H9 (cell line): Measurements from ENCODE around the gene SIN3A. TPM values are rescaled to one million over a fixed set of nuclear protein-coding genes. Genes with fewer than 3 reads are reported as not detected.

ENCODE experiments used
- DNase-seq: peaks from one replicate; pipeline ENCODE4 v3.0.0-alpha.2; 2017
- H2AFZ ChIP-seq: one replicate; pipeline ENCODE4 v1.6.1; 2013; ENCODE audit warnings: mild to moderate bottlenecking, low read length, control low read depth, moderate library complexity
- H2AK5ac ChIP-seq: 2 replicates; pipeline ENCODE4 v1.6.1; 2013; ENCODE audit warnings: low read length, control low read depth, mixed read lengths; ENCODE audit not compliant: insufficient read length
- H2BK120ac ChIP-seq: one replicate; pipeline ENCODE4 v1.6.1; 2013; ENCODE audit warnings: low read depth, mild to moderate bottlenecking, low read length, control low read depth, inconsistent platforms; ENCODE audit not compliant: poor library complexity, severe bottlenecking
- H2BK12ac ChIP-seq: 2 replicates; pipeline ENCODE4 v1.6.1; 2013; ENCODE audit warnings: low read length, control low read depth, mixed read lengths, low read depth; ENCODE audit not compliant: insufficient read length
- H2BK15ac ChIP-seq: 2 replicates; pipeline ENCODE4 v1.6.1; 2013; ENCODE audit warnings: low read depth, low read length, control low read depth
- H2BK20ac ChIP-seq: one replicate; pipeline ENCODE4 v1.6.1; 2013; ENCODE audit warnings: low read depth, mild to moderate bottlenecking, low read length, control low read depth, inconsistent platforms; ENCODE audit not compliant: poor library complexity, severe bottlenecking
- H2BK5ac ChIP-seq: 2 replicates; pipeline ENCODE4 v1.6.1; 2013; ENCODE audit warnings: low read length, control low read depth, mixed read lengths; ENCODE audit not compliant: insufficient read length
- H3K14ac ChIP-seq: 2 replicates; pipeline ENCODE4 v1.6.1; 2013; ENCODE audit warnings: low read length, control low read depth; ENCODE audit not compliant: insufficient read depth
- H3K18ac ChIP-seq: 2 replicates; pipeline ENCODE4 v1.6.1; 2013; ENCODE audit warnings: low read depth, mild to moderate bottlenecking, mixed read lengths, low read length, control low read depth; ENCODE audit not compliant: insufficient read length
- H3K23ac ChIP-seq: 2 replicates; pipeline ENCODE4 v1.6.1; 2013; ENCODE audit warnings: low read length, control low read depth, mixed read lengths, low read depth; ENCODE audit not compliant: insufficient read length
- H3K23me2 ChIP-seq: 2 replicates; pipeline ENCODE4 v1.6.1; 2013; ENCODE audit warnings: low read depth, mild to moderate bottlenecking, mixed read lengths, low read length, control low read depth; ENCODE audit not compliant: insufficient read length, poor library complexity, severe bottlenecking
- H3K27ac ChIP-seq: 2 replicates; pipeline ENCODE4 v1.5.1; 2013; ENCODE audit warnings: low read length, control low read depth, mixed read lengths, low read depth; ENCODE audit not compliant: insufficient read length
- H3K27me3 ChIP-seq: 2 replicates; pipeline ENCODE4 v1.6.1; 2013; ENCODE audit warnings: low read length, control low read depth, inconsistent platforms; ENCODE audit not compliant: insufficient read depth
- H3K4ac ChIP-seq: 2 replicates; pipeline ENCODE4 v1.6.1; 2013; ENCODE audit warnings: low read depth, mild to moderate bottlenecking, control low read depth, inconsistent platforms, low read length, moderate library complexity
- H3K4me1 ChIP-seq: 2 replicates; pipeline ENCODE4 v1.6.1; 2013; ENCODE audit warnings: low read length, control low read depth, inconsistent platforms; ENCODE audit not compliant: insufficient read depth
- H3K4me2 ChIP-seq: 2 replicates; pipeline ENCODE4 v1.6.1; 2013; ENCODE audit warnings: low read length, control low read depth, mixed read lengths; ENCODE audit not compliant: insufficient read length, insufficient read depth
- H3K56ac ChIP-seq: 2 replicates; pipeline ENCODE4 v1.6.1; 2013; ENCODE audit warnings: low read depth, mild to moderate bottlenecking, mixed read lengths, low read length, control low read depth; ENCODE audit not compliant: insufficient read length
- H3K79me1 ChIP-seq: 2 replicates; pipeline ENCODE4 v1.6.1; 2013; ENCODE audit warnings: low read depth, mild to moderate bottlenecking, moderate library complexity, low read length, control low read depth, inconsistent platforms; ENCODE audit not compliant: insufficient read depth, poor library complexity, severe bottlenecking
- H3K79me2 ChIP-seq: 2 replicates; pipeline ENCODE4 v1.6.1; 2013; ENCODE audit warnings: low read length, control low read depth, inconsistent platforms; ENCODE audit not compliant: insufficient read depth
- H3K9ac ChIP-seq: 2 replicates; pipeline ENCODE4 v1.6.1; 2013; ENCODE audit warnings: low read length, control low read depth, mixed read lengths; ENCODE audit not compliant: insufficient read length; ENCODE audit errors: extremely low read depth
- H3K9me3 ChIP-seq: one replicate; pipeline ENCODE4 v1.6.1; 2013; ENCODE audit warnings: low read depth, low read length, inconsistent platforms; ENCODE audit not compliant: control insufficient read depth
- H3T11ph ChIP-seq: one replicate; pipeline ENCODE4 v1.6.1; 2013; ENCODE audit warnings: mild to moderate bottlenecking, low read length, control low read depth, inconsistent platforms
- H4K20me1 ChIP-seq: one replicate; pipeline ENCODE4 v1.6.1; 2013; ENCODE audit not compliant: control insufficient read depth, insufficient read length, insufficient read depth
- H4K5ac ChIP-seq: 2 replicates; pipeline ENCODE4 v1.6.1; 2013; ENCODE audit warnings: low read depth, mild to moderate bottlenecking, mixed read lengths, low read length, control low read depth; ENCODE audit not compliant: insufficient read length
- H4K8ac ChIP-seq: replicated peaks from 2 replicates; pipeline ENCODE4 v1.6.1; 2013; ENCODE audit warnings: low read length, control low read depth, mixed read lengths, low read depth; ENCODE audit not compliant: insufficient read length
- H4K91ac ChIP-seq: 2 replicates; pipeline ENCODE4 v1.6.1; 2013; ENCODE audit warnings: low read depth, mild to moderate bottlenecking, moderate library complexity, mixed read lengths, low read length, control low read depth; ENCODE audit not compliant: insufficient read length
- H3K27ac Mint-ChIP-seq, 3 experiments: 2 replicates in 2 of 3; 3 replicates in 1 of 3; pipeline ENCODE4 v1.8.0; 2020 to 2021; ENCODE audit warnings: mixed read lengths in 3 of 3, mild to moderate bottlenecking in 1 of 3, moderate library complexity in 1 of 3
- H3K27me3 Mint-ChIP-seq: 2 replicates; pipeline ENCODE4 v1.8.0; 2021; ENCODE audit warnings: low read depth, mild to moderate bottlenecking, moderate library complexity, mixed read lengths
- H3K36me3 Mint-ChIP-seq, 3 experiments: 2 replicates in 2 of 3; 3 replicates in 1 of 3; pipeline ENCODE4 v1.8.0; 2020 to 2021; ENCODE audit warnings: low read depth in 3 of 3, mixed read lengths in 3 of 3; ENCODE audit not compliant: insufficient read depth in 1 of 3
- H3K4me1 Mint-ChIP-seq, 2 experiments: 2 replicates each; pipeline ENCODE4 v1.8.0; 2020; ENCODE audit warnings: mixed read lengths in 2 of 2
- H3K4me3 Mint-ChIP-seq, 2 experiments: 2 replicates in 1 of 2; 3 replicates in 1 of 2; pipeline ENCODE4 v1.8.0; 2020 to 2021; ENCODE audit warnings: mild to moderate bottlenecking in 2 of 2, mixed read lengths in 2 of 2, moderate library complexity in 1 of 2
- H3K9me3 Mint-ChIP-seq, 2 experiments: 2 replicates in 1 of 2; 3 replicates in 1 of 2; pipeline ENCODE4 v1.8.0; 2020; ENCODE audit warnings: mild to moderate bottlenecking in 2 of 2, mixed read lengths in 2 of 2, moderate library complexity in 1 of 2
- CTCF ChIP-seq: fragments of 200-600 bp; sonication (generic); conservative IDR thresholded peaks from 3 replicates; pipeline ENCODE4 v1.8.0; 2021; ENCODE audit warnings: antibody characterized with exemption, mild to moderate bottlenecking
- WGBS: extraction: QIAGEN DNeasy Blood & Tissue Kit; methylation state at CpG from one replicate; pipeline ENCODE4 v1.1.7; 2013; ENCODE audit warnings: missing lambda C conversion rate, low lambda C conversion rate, mixed read lengths; ENCODE audit not compliant: insufficient read length; ENCODE audit errors: extremely low coverage; 5-methylcytosine and 5-hydroxymethylcytosine counted together
- total RNA-seq: library from RNA; stranded (reverse); gene quantifications from 2 replicates; pipeline ENCODE4 v1.2.1, GENCODE V29; 2021

The SIN3A gene
- total RNA-seq, 1 experiment from 2014 or later: 102 TPM

- Histone ChIP-seq H3K27me3 (no peaks in the 10 kb centered on the region), H3K27ac (no peak overlapping the region), H2BK15ac (no peak overlapping the region), H3K79me2 (no peaks in the 10 kb centered on the region; the same call in 1 of the 2 replicates), H3K9me3 (no peaks in the 10 kb centered on the region), H2BK12ac (no peak overlapping the region), H4K91ac (no peak overlapping the region), H4K20me1 (no peaks in the 10 kb centered on the region), H3K4me2 (peak overlapping the region; percentile 79), H2BK120ac (no peak overlapping the region), H3K56ac (no peak overlapping the region), H3K18ac (peak overlapping the region; percentile 52), H3K4me1 (no peaks in the 10 kb centered on the region), H3K14ac (peak overlapping the region; percentile 58), H2AK5ac (no peak overlapping the region), H3K23me2 (peaks cover 20% of the 10 kb centered on the region), H2BK20ac (no peak overlapping the region), H3K4ac (no peak overlapping the region), H3T11ph (no peak overlapping the region), H4K8ac (no peak overlapping the region), H2AFZ (no peak overlapping the region), H3K23ac (no peak overlapping the region), H3K9ac (peak overlapping the region; percentile 72), H2BK5ac (no peak overlapping the region), H3K79me1 (no peaks in the 10 kb centered on the region), H4K5ac (no peak overlapping the region)
- H3K27me3 Mint-ChIP-seq: peaks cover under 1% of the 10 kb centered on the region; the same call in 1 of the 2 replicates
- peak; percentile 85 for DNase-seq
- no peaks in the 10 kb centered on the region for H3K36me3 Mint-ChIP-seq
- peaks cover 14 to 20% of the 10 kb centered on the region in 2 experiments for H3K4me1 Mint-ChIP-seq
- no peak for TF ChIP-seq CTCF
- no peaks in the 10 kb centered on the region; a peak in 1 of 5 replicates for H3K9me3 Mint-ChIP-seq
- no CpG with 5 or more reads among the region's 48 CpGs for whole genome bisulfite sequencing
- H3K4me3 Mint-ChIP-seq: peak overlapping the region; percentile 78 to 89
- peak overlapping the region; percentile 68 to 87 (median 70); a peak in 6 of 7 replicates for H3K27ac Mint-ChIP-seq
Measured at GRCh38 chr15:75455424-75455981, 4.0 kb upstream of the SIN3A start.
